ENCODE data around the gene VANGL2.

VANGL2 gene

GRCh38 chr1:160402001-160402795 is 1.8 kb downstream of the VANGL2 start:
- no peak overlapping the region for H3K27ac ChIP-seq
- peaks cover 0 to 10% of the 10 kb centered on the region in 2 experiments for H3K4me1 ChIP-seq (ENCODE audit: control insufficient read depth in 1 of 2, insufficient read depth in 1 of 2, low read depth in 1 of 2, low read length in 1 of 2)
- no peak for TF ChIP-seq CTCF (IDR thresholded peaks at IDR 0.05)
- no peaks in the 10 kb centered on the region for H3K9me3 ChIP-seq
- H3K4me3 ChIP-seq (ENCODE audit: low read depth in 1 of 2, low read length in 1 of 2) = no peak overlapping the region
- peaks cover 65% of the 10 kb centered on the region for H3K27me3 ChIP-seq
- H3K36me3 ChIP-seq = no peaks in the 10 kb centered on the region

DNA sequence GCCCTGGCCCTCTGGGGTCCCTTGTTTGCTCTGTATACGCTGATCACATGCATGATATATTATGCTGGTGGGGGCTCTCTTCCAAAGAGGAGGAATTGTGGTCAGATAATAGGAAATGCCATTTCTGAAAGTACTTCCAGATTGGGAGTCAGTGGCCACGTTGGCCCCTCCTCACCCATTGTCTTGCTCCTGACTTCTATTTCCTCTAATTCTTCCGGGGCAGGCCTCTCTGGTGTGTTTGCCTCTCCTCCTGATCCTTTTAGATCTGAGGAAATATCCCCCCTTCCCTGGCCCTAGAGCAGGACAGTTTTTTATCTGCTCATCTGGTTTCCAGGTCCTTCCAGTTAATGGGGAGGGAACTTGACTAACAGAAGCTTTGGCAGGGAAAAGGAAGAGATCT is 2.9 kb downstream of the VANGL2 start:
- Histone ChIP-seq H3K4me1 (ENCODE audit: control insufficient read depth in 1 of 2, insufficient read depth in 1 of 2, low read depth in 1 of 2, low read length in 1 of 2) (peaks cover 0 to 10% of the 10 kb centered on the region in 2 experiments), H3K27ac (no peak overlapping the region), H3K4me3 (ENCODE audit: low read depth in 1 of 2, low read length in 1 of 2) (no peak overlapping the region), H3K9me3 (no peaks in the 10 kb centered on the region), H3K27me3 (peaks cover 56% of the 10 kb centered on the region), H3K36me3 (no peaks in the 10 kb centered on the region)
- no peak for TF ChIP-seq CTCF (IDR thresholded peaks at IDR 0.05)

DNA sequence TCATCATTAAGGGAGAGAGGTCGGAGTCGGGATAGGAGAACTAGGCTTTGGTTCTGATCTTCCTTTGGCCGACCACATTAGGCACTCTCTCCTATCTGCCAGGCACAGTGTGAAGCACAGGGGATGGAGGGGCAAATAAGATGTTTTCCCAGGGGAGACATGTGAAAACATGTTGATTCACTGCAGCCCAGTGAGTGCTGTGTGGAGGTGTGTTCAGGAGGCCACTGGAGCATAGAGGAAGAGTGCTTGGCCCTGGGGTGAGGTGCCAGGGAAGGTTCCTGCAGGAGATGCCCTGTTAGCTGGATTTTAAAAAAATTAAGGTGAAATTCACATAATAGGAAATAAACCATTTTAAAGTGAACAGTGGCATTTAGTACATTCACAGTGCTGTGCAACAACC is 3.7 kb downstream of the VANGL2 start:
- TF ChIP-seq CTCF (IDR thresholded peaks at IDR 0.05) = no peak
- Histone ChIP-seq H3K27ac (no peak overlapping the region), H3K36me3 (no peaks in the 10 kb centered on the region), H3K9me3 (no peaks in the 10 kb centered on the region), H3K27me3 (peaks cover 47% of the 10 kb centered on the region), H3K4me3 (ENCODE audit: low read depth in 1 of 2, low read length in 1 of 2) (no peak overlapping the region), H3K4me1 (ENCODE audit: control insufficient read depth in 1 of 2, insufficient read depth in 1 of 2, low read depth in 1 of 2, low read length in 1 of 2) (peaks cover 0 to 10% of the 10 kb centered on the region in 2 experiments)

GRCh38 chr1:160405331-160405877 is 5.0 kb downstream of the VANGL2 start:
- Histone ChIP-seq H3K27ac (no peak overlapping the region), H3K27me3 (peaks cover 34% of the 10 kb centered on the region), H3K36me3 (no peaks in the 10 kb centered on the region), H3K9me3 (no peaks in the 10 kb centered on the region), H3K4me1 (ENCODE audit: control insufficient read depth in 1 of 2, insufficient read depth in 1 of 2, low read depth in 1 of 2, low read length in 1 of 2) (peaks cover 0 to 6% of the 10 kb centered on the region in 2 experiments), H3K4me3 (ENCODE audit: low read depth in 1 of 2, low read length in 1 of 2) (no peak overlapping the region)
- TF ChIP-seq CTCF (IDR thresholded peaks at IDR 0.05) = no peak

DNA sequence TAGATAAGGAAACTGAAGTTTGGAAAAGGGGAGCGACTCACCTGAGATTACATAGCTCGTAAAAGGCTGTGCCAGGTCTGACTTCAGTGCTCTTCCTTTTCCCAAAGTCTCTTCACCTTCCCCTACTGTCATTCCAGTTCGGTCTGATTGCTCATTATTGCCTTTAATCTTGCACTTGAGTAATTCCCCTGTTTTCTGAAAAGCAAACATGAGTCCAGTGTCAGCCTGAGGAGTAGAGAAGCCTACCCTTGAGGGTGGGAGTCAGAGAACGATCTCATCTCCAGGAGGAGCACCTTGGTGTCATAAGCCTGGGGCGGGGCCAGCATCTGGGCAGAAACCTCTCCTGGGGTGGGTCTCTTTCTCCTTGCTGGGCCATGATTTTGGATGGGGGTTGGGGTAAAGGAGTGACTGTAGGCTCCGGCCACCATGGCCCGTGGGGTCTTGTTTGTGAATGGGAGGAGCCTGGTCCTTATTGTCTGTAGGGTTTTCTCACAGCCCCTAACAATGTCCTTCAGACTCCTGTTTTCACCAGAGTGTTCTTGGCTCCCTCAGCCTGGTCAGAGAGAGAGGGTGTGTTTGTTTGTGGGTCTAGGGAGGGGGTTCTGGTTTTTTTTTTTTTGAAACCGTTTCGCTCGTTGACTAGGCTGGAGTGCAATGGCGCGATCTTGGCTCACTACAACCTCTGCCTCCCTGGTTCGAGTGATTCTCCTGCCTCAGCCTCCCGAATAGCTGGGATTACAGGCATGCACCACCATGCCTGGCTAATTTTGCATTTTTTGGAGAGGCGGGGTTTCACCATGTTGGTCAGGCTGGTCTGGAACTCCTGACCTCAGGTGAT is 6.0 kb downstream of the VANGL2 start:
- no peak overlapping the region for H3K4me3 ChIP-seq (ENCODE audit: low read depth in 1 of 2, low read length in 1 of 2)
- TF ChIP-seq CTCF (IDR thresholded peaks at IDR 0.05) = no peak
- H3K36me3 ChIP-seq = no peaks in the 10 kb centered on the region
- no peak overlapping the region for H3K27ac ChIP-seq
- peaks cover 25% of the 10 kb centered on the region for H3K27me3 ChIP-seq
- no peaks in the 10 kb centered on the region for H3K9me3 ChIP-seq
- no peaks in the 10 kb centered on the region for H3K4me1 ChIP-seq (ENCODE audit: control insufficient read depth in 1 of 2, insufficient read depth in 1 of 2, low read depth in 1 of 2, low read length in 1 of 2)

All from neutrophil (primary cell).